ENCODE results near the gene GNAI2.
"Not testable (repeated sequence)": the region's sequence is repeated elsewhere in the genome, so short reads cannot be mapped to it uniquely, and the experiment has no call there.

GNAI2 gene

DNA sequence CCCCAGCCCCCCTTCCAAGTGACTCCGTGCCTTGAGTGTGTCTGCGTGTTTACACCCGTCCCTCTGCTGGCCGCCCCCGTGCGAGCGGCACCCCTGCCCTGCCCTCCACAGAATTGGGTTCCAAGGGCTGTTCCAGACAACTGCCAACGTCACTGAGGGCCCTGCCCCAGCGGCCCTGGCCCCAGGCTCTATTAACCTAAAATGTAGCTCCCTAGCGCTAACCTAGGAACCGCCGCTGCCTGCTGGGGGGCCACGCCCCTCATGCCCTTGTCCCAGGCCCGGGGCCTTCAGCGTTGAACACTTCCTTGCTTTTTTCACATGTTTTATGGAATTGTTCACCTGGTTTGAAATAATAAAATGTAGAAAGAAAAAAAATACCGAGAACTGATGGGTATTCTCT, 23.0 kb downstream of the GNAI2 start:
- ChIA-PET POLR2A (interaction anchor here (0.9 to 2.4 kb wide), 7 partner anchors 10 to 69 kb away, joined by 3 to 13 read pairs (median 6); partner anchors contain the start of genes GNAI2, IFRD2, SEMA3B and TUSC2), CTCF (interaction anchor here (0.7 to 4.0 kb wide), 6 partner anchors 9 to 64 kb away, joined by 3 to 31 read pairs (median 3); no protein-coding TSS in a partner anchor)
- DNase-seq (ENCODE audit: extremely low spot score) = no peak
- TF ChIP-seq, protein P1, sequence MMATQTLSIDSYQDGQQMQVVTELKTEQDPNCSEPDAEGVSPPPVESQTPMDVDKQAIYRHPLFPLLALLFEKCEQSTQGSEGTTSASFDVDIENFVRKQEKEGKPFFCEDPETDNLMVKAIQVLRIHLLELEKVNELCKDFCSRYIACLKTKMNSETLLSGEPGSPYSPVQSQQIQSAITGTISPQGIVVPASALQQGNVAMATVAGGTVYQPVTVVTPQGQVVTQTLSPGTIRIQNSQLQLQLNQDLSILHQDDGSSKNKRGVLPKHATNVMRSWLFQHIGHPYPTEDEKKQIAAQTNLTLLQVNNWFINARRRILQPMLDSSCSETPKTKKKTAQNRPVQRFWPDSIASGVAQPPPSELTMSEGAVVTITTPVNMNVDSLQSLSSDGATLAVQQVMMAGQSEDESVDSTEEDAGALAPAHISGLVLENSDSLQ (IDR thresholded peaks at IDR 0.05) = no peak
- TF ChIP-seq SP1 (IDR thresholded peaks at IDR 0.05) = no peak
- TF ChIP-seq ELF4 (IDR thresholded peaks at IDR 0.05) = no peak
- no peak for TF ChIP-seq CTBP1 (IDR thresholded peaks at IDR 0.05; ENCODE audit: borderline replicate concordance)
- TF ChIP-seq SUZ12 (IDR thresholded peaks at IDR 0.05) = no peak
- no peak for TF ChIP-seq NFRKB (IDR thresholded peaks at IDR 0.05)
- TF ChIP-seq ZNF384 (IDR thresholded peaks at IDR 0.05) = no peak
- no peak for TF ChIP-seq FOXM1 (IDR thresholded peaks at IDR 0.05; ENCODE audit: borderline replicate concordance)
- no peak for TF ChIP-seq ARNT (IDR thresholded peaks at IDR 0.05)
- no peak for TF ChIP-seq HDGF (IDR thresholded peaks at IDR 0.05; ENCODE audit: borderline replicate concordance)
- no peak for TF ChIP-seq FOXK2 (IDR thresholded peaks at IDR 0.05)

DNA sequence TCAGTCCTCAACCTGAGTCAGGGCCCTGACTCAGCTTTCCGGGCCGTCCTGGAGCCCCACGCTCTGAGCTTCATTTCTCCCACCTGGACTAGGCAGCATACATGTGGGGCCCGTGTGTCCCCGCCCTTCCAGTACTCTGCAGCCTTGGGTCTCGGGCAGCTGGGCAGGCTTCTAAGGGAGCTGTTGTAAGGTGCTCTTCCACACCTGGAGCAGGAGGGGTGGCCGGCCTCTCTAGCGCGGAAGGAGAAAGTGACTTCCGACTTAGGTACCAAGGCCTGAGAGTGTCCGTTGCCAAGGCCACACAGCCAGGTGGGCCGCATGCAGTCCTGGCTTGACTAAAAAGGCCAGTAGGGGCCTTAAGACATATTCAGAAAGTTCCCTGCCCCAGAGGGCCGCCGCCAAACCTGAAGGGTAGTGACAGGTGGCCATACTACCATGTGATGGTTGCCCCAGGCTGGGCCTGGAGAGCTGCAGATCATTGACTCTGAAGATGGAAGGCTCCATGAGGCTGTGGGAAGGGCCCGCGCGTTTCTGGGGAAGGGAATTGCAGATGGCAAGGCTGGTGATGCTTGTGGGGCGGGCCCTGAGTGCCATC, 23.5 kb downstream of the GNAI2 start:
- TF ChIP-seq BHLHE40 (IDR thresholded peaks at IDR 0.05; ENCODE audit: borderline replicate concordance) (no peak), NFRKB (IDR thresholded peaks at IDR 0.05) (no peak), ELF4 (IDR thresholded peaks at IDR 0.05) (no peak), CTBP1 (IDR thresholded peaks at IDR 0.05; ENCODE audit: borderline replicate concordance) (no peak), ARNT (IDR thresholded peaks at IDR 0.05) (no peak), L3MBTL2 (conservative IDR thresholded peaks at IDR 0.05) (no peak), SP1 (IDR thresholded peaks at IDR 0.05) (no peak), SUZ12 (IDR thresholded peaks at IDR 0.05) (no peak), FOXA1 (IDR thresholded peaks at IDR 0.05) (no peak), FOXK2 (IDR thresholded peaks at IDR 0.05) (no peak), TARDBP (IDR thresholded peaks at IDR 0.05) (no peak), FOXM1 (IDR thresholded peaks at IDR 0.05; ENCODE audit: borderline replicate concordance) (no peak), LEF1 (IDR thresholded peaks at IDR 0.05; ENCODE audit: borderline replicate concordance) (no peak), ZNF384 (IDR thresholded peaks at IDR 0.05) (no peak), HDGF (IDR thresholded peaks at IDR 0.05; ENCODE audit: borderline replicate concordance) (no peak)
- TF ChIP-seq, protein P1 (IDR thresholded peaks at IDR 0.05) = no peak
- CTCF ChIA-PET = interaction anchor here (0.7 to 4.0 kb wide), 9 partner anchors 8 to 78 kb away, joined by 3 to 31 read pairs (median 4); no protein-coding TSS in a partner anchor
- no peak for DNase-seq (ENCODE audit: extremely low spot score)
- POLR2A ChIA-PET = interaction anchor here (0.5 to 2.4 kb wide), 10 partner anchors 9 to 69 kb away, joined by 3 to 13 read pairs (median 6); partner anchors contain the start of genes GNAI2, IFRD2, LSMEM2 and SEMA3B

DNA sequence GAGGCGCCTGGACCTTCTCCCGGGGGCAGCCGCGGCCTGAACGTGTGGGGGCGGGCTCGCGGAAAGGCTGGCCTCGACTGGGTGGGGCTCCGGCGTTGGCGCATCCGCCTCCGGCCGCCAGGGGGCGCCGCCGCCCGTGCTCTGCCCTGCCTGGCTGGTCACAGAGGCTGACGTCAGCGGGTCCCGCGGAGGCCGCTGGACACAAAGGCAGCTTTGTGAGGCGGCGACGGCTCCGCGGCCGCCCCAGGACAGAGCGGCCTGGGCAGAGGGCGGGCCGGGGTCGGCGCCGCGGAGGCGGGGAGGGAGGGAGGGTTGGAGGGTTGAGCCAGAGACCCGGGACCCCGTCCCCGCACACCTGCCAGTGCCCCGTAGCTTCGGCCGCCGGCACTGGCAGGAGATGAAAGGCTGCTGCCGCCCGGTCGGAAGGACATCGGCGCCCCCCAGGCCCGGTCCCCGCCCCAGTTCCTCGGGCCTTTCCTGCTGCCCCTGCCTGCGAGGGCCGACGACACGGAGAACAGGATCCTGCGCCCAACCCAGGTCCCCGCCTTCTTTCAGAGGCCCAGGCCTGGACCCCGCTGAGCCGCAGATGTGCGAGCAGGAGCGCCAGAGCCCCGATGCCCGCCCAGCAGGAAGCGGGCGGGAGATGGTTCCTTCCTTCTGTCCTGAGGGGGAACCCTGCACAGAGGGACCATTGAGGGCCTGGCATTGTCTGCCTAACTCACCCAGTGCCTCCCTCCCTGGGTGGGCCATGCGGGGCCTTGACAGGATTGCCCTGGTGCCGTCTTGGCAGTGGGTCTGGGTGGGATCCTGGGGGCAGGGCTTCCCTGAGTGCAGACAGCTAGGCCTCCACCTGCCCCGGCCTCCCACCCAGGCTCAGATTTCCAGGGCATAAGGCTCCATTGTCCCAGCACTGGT, 24.3 kb downstream of the GNAI2 start:
- DNase-seq (ENCODE audit: extremely low spot score) = peak; percentile 96
- POLR2A ChIA-PET = interaction anchor here (0.5 to 2.4 kb wide), 6 partner anchors 9 to 32 kb away, joined by 3 to 13 read pairs (median 6); partner anchors contain the start of genes GNAI2, IFRD2, LSMEM2 and SEMA3B
- TF ChIP-seq ARNT (IDR thresholded peaks at IDR 0.05) (0 out of 2 replicates have a peak, but pooled peaks have one; percentile 30), CTBP1 (IDR thresholded peaks at IDR 0.05; ENCODE audit: borderline replicate concordance) (no peak), HDGF (IDR thresholded peaks at IDR 0.05; ENCODE audit: borderline replicate concordance) (peak; percentile 83; the same call in 1 of the 2 replicates)

DNA sequence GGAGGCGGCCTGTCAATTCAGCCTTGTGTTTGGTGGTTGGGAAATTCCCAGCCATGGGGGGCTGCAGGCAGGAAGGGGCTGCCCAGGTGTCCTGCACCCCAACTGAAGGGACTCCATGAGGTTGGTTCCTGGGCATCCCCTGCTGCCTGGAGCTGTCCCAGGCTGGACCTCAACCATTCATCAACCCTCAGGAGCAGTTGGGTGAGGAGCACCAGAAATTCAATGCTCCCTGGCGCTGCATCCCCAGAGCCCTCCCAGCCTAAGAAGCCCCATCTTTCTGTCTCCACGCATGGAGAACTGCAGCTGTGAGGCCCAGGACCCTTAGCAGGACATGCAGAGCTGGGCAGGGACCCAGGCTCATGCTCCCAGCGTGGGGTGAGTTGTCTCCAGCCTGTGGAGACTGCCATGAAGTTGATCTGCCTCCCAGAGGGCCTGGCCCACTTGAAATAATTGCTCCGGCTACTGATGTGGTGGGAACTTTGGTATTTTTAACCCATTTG, 25.0 kb downstream of the GNAI2 start:
- TF ChIP-seq ZNF384 (IDR thresholded peaks at IDR 0.05) = no peak
- no peak for TF ChIP-seq ARNT (IDR thresholded peaks at IDR 0.05)
- POLR2A ChIA-PET = interaction anchor here (0.9 to 2.4 kb wide), 2 partner anchors 24 to 311 kb away, joined by 3 to 13 read pairs; partner anchors contain the start of gene GNAI2
- CTCF ChIA-PET = interaction anchor here (0.6 to 4.0 kb wide), 2 partner anchors 14 to 44 kb away, joined by 4 to 31 read pairs; no protein-coding TSS in a partner anchor
- DNase-seq (ENCODE audit: extremely low spot score) = no peak

More for the DNA sequence above, 24.3 kb downstream of the GNAI2 start:
- CTCF ChIA-PET = interaction anchor here (0.5 to 4.0 kb wide), 9 partner anchors 9 to 77 kb away, joined by 3 to 31 read pairs (median 4); no protein-coding TSS in a partner anchor

DNA sequence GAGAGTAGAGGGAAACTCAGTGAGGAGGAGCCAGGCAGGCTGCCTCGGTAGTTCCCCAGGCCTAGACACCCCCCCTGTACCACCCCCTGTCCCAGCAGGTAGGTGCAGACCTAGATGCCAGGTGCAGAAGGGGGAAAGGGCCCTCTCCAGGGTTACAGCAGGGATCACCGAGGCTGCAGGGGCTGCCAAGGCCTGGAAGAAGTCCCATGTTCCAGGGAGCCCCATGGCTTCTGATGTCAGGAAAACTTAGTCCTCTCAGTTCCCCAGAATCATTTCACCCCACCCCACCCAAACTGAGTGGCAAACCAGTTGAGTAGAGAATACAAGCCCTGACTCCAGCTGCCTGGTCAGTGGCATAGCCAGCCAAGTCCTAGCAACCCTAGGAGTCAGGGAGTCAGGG, 25.5 kb downstream of the GNAI2 start:
- CTCF ChIA-PET = interaction anchor here (0.6 to 4.0 kb wide), 2 partner anchors 14 to 43 kb away, joined by 4 to 31 read pairs; no protein-coding TSS in a partner anchor
- no peak for DNase-seq (ENCODE audit: extremely low spot score)
- POLR2A ChIA-PET = interaction anchor here (0.9 kb wide), 1 partner anchor 310 kb away, joined by 3 read pairs; no protein-coding TSS in a partner anchor
- no peak for TF ChIP-seq ELF4 (IDR thresholded peaks at IDR 0.05)
- TF ChIP-seq FOXM1 (IDR thresholded peaks at IDR 0.05; ENCODE audit: borderline replicate concordance) = no peak
- no peak for TF ChIP-seq LEF1 (IDR thresholded peaks at IDR 0.05; ENCODE audit: borderline replicate concordance)
- no peak for TF ChIP-seq NFRKB (IDR thresholded peaks at IDR 0.05)
- no peak for TF ChIP-seq SP1 (IDR thresholded peaks at IDR 0.05)
- TF ChIP-seq ZNF384 (IDR thresholded peaks at IDR 0.05) = no peak

DNA sequence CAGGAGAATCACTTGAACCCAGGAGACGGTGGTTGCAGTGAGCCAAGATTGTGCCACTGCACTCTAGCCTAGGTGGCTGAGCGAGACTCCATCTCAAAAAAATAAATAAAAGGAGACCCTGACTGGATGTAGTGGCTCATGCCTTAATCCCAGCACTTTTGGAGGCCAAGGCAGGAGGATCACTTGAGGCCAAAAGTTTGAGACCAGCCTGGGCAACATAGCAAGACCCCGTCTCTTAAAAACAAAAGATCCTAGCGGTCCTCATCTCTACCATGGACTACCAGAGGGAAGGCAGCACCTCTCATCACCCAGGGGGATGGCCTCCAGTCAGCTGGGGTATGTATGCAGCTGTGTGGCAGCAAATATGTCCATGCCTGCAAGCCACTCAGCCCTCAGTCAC, 26.2 kb downstream of the GNAI2 start:
- CTCF ChIA-PET = not testable (repeated sequence)

More for the DNA sequence above, 26.2 kb downstream of the GNAI2 start:
- POLR2A ChIA-PET; DNase-seq (ENCODE audit: extremely low spot score): not testable (repeated sequence)
